ENCODE results near the gene NCAPG2.
"Not testable (repeated sequence)": the region's sequence is repeated elsewhere in the genome, so short reads cannot be mapped to it uniquely, and the experiment has no call there.

NCAPG2 gene

DNA sequence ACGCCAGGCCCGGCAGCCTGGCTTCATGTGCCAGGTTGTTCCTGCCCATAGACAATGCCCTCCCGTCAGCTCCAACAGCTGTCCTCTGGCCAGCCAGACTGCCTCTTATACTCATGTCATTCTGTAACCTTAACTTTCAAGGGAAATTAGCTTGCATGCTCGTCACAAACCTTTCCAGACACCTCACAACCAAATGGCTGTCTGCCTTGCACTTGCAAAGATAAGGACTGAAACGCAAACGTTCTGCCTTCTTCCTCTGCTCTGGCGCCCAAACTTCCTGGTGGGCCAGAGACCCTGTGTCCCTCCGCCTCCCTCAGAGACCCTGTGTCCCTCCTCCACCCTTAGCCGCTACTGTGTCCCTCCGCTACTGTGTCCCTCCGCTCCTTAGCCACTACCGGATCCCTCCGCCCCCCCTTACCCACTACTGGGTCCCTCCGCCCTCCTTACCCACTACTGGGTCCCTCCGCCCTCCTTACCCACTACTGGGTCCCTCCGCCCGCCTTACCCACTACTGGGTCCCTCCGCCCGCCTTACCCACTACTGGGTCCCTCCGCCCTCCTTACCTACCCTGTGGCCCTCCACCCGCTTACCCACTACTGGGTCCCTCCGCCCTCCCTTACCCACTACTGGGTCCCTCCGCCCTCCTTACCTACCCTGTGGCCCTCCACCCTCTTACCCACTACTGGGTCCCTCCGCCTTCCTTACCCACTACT lies 37.5 kb downstream of the NCAPG2 start:
- peak; percentile 27 for DNase-seq

- no peak for DNase-seq
These were observed 38.2 kb downstream of the NCAPG2 start for GRCh38 chr7:158666401-158666800.

DNA sequence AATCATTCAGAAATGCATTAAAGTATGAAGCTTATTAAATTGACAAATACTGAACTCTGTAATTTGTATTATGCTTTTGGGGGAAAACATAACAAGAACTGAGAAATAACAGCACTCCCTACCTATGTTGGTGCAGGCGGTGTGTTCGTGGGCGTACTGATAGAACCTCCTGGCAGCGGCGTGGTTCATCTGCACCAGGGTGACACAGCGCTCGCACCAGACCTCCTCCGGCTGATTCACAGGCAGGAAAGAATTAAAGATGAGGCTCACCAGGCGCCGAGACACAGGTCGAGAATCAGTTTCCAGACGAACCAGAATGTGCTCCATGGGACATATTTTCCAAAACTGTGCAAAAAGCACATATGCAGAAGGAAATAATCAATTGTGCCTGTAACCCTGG lies 40.2 kb downstream of the NCAPG2 start:
- DNase-seq: no peak

DNA sequence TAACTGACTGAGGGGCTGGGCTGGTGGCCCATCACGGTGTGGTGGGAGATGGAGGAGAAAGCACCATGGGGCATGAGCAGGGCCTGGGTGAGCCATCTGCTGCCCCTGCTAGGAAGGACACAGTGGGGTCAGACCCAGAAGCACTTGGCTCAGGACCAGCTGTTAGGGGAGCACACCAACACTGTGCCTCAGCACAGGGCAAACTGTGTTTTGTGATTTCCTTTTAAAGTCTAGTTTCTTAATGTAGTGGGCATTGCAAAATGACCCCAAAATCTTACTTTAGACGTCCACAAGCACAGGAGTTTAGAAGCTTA lies 41.2 kb downstream of the NCAPG2 start:
- no peak for DNase-seq

DNA sequence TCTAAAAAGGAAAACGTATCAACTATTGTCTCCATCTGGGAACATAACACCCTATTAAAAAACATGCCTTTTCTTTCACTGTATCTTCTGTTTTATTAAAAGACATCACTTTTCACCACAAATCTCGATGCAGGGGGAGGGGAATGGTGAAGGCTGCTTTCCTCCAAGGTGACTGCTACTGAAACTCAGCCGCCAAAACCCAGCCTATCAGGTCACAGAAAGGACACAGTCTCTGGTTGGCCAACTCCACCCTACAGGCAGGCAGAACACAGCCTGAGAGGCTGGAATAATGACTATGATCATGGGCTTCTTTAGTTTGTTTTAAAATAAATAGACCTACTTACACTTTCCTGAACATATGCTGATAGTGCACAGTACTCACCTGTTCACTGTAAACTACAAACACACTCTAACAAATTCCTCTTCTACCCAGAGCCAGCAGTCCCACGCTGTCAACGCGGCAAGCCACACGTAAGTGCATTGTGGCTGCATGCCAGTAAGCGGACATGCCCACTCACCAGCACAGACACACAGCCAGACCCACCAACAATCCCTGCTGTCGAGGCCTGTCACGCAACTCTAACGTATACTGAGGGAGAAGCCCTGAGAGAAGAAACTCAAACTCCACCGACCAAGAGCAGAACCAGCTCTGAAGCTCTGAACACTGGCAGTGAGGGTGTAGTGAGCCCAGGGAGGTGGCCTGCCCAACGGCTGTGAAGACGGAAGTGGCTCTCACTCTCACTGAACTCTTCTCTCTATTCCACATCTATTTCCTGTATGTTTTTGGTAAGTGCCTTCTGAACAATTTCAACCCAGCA lies 41.8 kb downstream of the NCAPG2 start:
- DNase-seq: no peak

GRCh38 chr7:158658475-158658874 lies 46.1 kb downstream of the NCAPG2 start:
- no peak for DNase-seq

DNA sequence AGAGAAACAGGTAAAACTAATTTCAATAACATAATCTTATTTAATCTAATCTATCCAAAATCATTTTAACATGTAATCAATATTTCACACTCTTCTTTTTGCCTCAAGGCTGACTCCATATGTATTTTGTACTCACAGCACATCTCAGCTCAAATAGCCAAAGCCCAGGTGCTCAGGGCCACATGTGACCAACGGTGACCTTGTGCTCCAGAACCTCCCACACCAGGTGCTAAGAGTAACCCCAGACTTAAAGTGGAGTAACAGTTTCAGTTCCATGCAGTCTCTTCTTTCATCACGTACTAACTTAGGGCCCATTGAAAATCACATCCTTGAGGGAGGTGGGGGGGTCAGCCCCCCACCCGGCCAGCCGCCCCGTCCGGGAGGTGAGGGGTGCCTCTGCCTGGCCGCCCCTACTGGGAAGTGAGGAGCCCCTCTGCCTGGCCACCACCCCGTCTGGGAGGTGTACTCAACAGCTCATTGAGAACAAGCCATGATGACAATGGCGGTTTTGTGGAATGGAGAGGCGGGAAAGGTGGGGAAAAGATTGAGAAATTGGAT lies 47.3 kb downstream of the NCAPG2 start:
- DNase-seq: no peak

GRCh38 chr7:158655931-158656441 lies 48.6 kb downstream of the NCAPG2 start:
- no peak for DNase-seq

DNA sequence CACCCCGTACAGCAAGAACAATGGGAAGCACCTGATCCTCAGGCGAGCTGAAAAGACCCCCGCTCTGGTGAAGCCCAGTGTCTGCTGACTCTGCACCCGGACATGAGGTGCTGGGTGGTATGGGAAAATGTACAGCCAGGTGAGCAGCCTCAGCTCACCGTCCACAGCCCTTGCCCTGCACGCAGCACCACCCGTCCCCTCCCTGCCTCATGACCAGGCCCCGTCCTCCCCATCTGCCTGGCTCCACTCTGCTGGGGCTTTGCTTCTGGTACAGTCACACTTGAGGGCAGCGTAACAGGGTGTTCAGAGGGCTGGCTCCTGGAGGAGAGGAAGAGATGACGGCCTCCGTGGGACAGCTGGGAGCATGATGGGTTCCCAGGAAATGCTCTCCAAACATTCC lies 49.1 kb downstream of the NCAPG2 start:
- DNase-seq: no peak

DNA sequence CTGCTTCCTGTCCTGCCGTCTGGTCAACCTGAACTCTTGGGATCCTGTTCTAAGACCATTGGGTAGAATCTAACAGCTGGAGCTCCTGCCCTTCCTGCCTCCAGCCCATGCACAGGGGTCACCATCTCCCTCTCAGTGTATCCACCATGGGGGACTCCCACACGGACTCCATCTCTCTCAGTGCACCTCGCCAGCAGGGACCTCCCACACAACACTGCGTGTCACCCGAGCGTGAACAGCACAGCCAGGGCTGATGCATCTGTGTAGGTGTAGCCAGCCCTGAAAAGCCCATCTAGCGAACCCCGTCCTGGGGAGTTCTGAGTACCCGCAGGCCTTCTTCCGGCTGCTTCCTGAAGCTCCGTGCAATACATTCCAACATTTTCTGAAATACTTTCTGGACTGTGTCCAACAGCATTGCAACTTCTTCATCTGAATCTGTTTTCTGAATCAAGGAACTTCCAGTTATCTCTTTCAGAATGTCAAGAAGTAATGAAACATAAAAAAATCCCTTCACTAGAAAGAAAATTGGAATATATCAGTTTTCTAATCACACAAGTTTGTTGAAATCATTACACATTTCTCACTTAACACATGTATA lies 52.5 kb downstream of the NCAPG2 start:
- DNase-seq: no peak

DNA sequence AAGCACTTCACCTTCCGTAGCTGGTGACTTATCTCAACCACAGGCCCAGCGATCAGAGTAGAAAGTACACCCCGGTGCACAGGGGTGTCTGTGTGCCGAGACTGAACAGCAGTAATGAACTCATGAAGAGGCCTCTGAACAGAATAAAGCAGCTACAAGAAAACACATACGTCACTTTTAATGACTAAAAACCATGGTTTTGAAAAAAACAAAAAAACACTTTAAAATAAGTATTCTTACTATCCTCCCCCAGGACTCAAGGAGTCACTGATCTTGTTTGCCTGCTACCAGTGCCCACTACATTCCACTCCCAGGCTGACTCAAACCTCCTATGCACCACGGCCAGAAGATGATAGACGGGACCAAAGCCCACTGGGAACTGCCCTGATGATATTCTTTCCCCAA lies 53.8 kb downstream of the NCAPG2 start:
- no peak for DNase-seq

- no peak for DNase-seq
These were observed 55.3 kb downstream of the NCAPG2 start for GRCh38 chr7:158649279-158649678.

DNA sequence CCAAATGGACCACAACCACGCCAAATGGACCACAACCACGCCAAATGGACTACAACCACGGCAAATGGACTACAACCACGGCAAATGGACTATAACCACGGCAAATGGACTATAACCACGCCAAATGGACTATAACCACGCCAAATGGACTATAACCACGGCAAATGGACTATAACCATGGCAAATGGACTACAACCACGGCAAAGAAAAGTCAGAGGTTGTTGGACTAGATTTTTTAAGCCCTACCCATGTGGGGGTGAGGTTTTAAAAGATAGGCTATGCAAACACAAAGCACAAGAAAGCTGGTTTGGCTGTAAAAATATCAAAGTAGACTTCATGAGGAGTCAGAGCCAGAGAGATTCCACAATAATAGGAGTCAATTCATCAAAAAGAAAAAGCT lies 55.8 kb downstream of the NCAPG2 start:
- no peak for DNase-seq

DNA sequence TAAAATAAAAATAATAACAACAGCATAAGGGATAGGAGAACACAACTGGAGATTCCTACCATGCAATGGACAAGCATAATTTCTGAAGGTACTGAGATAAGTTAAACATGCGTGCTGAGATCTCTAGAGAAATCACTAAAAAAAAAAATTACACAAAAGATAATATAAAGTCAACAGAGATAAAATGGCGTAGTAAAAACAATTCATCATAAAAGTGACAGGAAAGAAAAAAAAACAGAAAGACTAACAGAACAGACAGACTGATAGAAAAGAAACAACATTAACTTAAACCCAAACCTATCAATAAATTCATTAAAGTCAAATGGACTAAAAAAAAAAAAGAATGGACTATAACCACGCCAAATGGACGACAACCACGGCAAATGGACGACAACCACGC lies 56.4 kb downstream of the NCAPG2 start:
- DNase-seq: no peak

GRCh38 chr7:158647475-158647792 lies 57.2 kb downstream of the NCAPG2 start:
- no peak for DNase-seq

DNA sequence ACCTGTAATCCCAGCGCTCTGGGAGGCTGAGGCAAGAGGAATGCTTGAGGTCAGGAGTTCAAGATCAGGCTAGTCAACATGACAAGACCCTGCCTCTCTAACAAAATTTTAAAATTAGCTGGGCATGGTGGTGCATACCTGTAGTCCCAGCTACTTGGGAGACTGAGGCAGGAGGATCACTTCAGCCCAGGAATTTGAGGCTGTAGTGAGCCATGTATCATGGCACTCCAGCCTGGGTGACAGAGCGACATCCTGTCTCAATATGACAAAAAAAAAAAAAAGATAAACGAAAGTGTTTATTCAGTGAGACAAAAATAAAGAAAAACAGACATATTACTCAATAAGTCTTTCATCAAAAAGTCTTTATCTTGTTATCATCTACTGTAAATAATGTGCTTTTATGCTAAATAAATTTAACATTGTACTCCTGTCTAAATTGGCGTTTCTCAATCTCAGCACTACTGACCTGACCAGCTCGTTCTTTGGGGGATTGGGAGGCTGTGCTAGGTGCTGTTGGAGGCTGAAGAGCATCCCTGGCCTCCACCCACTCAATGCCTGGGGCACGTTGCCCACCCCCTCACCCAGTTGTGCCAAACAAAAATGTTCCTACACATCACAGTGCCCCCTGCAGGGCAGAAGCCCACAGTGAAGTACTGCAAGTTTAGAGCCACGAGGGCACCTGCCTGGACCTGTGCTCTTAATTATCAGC lies 57.7 kb downstream of the NCAPG2 start:
- DNase-seq: no peak

- no peak for DNase-seq
These were observed 58.8 kb downstream of the NCAPG2 start for GRCh38 chr7:158645842-158646241.

- DNase-seq: no peak
These were observed 62.5 kb downstream of the NCAPG2 start for GRCh38 chr7:158642149-158642548.

DNA sequence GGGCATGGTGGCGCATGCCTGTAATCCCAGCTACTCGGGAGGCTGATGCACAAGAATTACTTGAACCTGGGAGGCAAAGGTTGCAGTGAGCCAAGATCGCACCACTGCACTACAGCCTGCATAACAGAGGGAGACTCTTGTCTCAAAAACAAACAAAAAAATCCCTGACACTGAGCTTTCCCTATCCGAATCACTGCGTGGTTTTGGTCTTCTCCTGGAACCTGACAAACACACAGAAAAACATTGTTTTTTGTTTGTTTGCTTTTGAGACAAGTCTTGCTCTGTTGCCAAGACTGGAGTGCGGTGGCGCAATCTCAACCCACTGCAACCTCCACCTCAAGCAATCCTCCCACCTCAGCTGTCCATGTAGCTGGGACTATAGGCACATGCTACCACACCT lies 66.6 kb downstream of the NCAPG2 start:
- no peak for DNase-seq

DNA sequence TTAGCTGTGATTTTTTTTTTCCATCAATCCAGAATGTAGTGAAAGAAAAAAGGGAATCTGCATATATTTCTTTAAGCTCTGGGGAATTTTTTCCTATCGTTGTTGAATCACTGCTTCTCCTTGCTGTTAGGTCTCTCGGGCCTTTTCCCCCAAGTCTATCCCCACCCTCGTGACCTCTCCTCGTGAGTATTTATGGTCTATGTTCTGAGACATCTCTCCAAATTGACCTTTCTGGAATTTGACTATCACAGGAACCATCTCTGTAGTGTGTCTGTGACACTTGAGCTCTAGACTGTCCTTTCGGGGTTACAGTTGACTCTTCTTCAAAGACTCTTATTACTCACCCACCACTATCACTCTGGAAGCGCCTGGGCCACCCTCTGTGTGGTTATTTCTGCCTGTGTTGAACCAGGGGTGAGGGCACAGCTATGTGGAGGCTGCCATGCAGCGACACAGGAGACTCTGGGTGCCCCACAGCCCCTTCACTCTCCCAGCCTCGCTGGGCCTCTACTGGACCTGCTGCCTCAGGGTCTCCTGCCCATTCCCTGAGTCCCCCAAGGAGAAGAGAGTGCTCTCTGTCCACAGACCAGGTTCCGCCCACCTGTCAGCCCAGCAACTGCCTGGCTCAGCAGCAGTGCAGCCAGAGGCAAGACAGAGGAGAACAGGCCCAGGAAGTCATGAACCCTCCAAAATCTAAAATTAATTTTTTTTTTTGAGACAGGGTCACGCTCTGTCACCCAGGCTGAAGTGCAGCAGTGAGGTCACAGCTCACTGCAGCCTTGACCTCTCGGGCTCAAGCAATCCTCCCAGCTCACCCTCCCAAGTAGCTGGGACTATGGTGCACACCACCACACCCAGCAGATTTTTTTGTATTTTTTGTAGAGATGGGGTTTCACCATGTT lies 71.3 kb downstream of the NCAPG2 start:
- no peak for DNase-seq

GRCh38 chr7:158631574-158632195 lies 72.9 kb downstream of the NCAPG2 start:
- DNase-seq: no peak

DNA sequence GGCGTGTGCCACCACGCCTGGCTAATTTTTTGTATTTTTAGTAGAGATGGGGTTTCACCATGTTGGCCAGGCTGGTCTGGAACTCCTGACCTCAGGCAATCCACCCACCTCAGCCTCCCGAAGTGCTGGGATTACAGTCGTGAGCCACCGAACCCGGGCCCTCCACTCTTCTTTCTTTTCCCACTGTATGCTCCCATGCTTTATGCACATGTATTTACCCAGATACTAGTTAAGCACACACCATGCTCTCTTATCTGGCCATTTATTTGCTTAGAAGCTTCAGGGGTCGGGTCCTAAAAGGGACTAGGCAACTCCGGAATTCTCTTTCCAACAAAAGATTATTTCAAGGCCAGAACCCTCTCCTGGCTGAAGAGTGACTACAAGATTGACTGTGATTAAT lies 78.3 kb downstream of the NCAPG2 start:
- DNase-seq: not testable (repeated sequence)
